NOMO-1 treated with dmso at 0.1 percent for 144 hours (cell line): Measurements from ENCODE around the gene TOMM40.
A peak's percentile ranks its signal among the peaks of the same experiment; 100 is the strongest.
"Not testable (repeated sequence)": the region's sequence is repeated elsewhere in the genome, so short reads cannot be mapped to it uniquely, and the experiment has no call there.

ENCODE experiments used
- DNase-seq: peaks from one replicate; lab custom pipeline; 2025; ENCODE audit not compliant: unreplicated experiment; lab: John Stamatoyannopoulos, UW

TOMM40 gene

GRCh38 chr19:44924243-44924725 is 33.2 kb downstream of the TOMM40 start:
- DNase-seq: no peak

GRCh38 chr19:44925114-44925891 is 34.2 kb downstream of the TOMM40 start:
- peak; percentile 28 for DNase-seq

GRCh38 chr19:44926245-44927077 is 35.4 kb downstream of the TOMM40 start:
- not testable (repeated sequence) for DNase-seq

- DNase-seq: no peak
Observed at GRCh38 chr19:44927746-44928145, 36.7 kb downstream of the TOMM40 start.

GRCh38 chr19:44930088-44930487 is 39.0 kb downstream of the TOMM40 start:
- DNase-seq: no peak

- no peak for DNase-seq
Observed at GRCh38 chr19:44931541-44931940, 40.5 kb downstream of the TOMM40 start.

GRCh38 chr19:44939668-44940067 is 48.6 kb downstream of the TOMM40 start:
- no peak for DNase-seq

GRCh38 chr19:44942067-44942571 is 51.1 kb downstream of the TOMM40 start, which contains the start of gene APOC4:
Gene APOC4 (plus strand): TSS chr19:44942237. CDS start chr19:44942278, 41 bp downstream.
- DNase-seq: no peak

- peak; percentile 59 for DNase-seq
Observed at GRCh38 chr19:44943801-44944249, 52.8 kb downstream of the TOMM40 start.

- peak; percentile 29 for DNase-seq
Observed at GRCh38 chr19:44947041-44947581, 56.1 kb downstream of the TOMM40 start.

GRCh38 chr19:44948237-44948636 is 57.2 kb downstream of the TOMM40 start:
- no peak for DNase-seq

GRCh38 chr19:44948763-44949374 is 57.8 kb downstream of the TOMM40 start:
- no peak for DNase-seq

GRCh38 chr19:44949550-44949949 is 58.5 kb downstream of the TOMM40 start:
- no peak for DNase-seq

- peak; percentile 29 for DNase-seq
Observed at GRCh38 chr19:44951179-44952159, 60.4 kb downstream of the TOMM40 start.
